SJSA1 (cell line): ENCODE measurements around the gene EVI5L. TPM values are rescaled to one million over a fixed set of nuclear protein-coding genes. Genes with fewer than 3 reads are reported as not detected.
"Not testable (repeated sequence)": the region's sequence is repeated elsewhere in the genome, so short reads cannot be mapped to it uniquely, and the experiment has no call there.

Source experiments
- DNase-seq, 2 experiments: peaks; one replicate each; pipeline ENCODE4 v3.0.0-alpha.2; 2015 to 2020; ENCODE audit warnings: low spot score in 2 of 2, low read depth in 1 of 2
- H3K27ac ChIP-seq: fragments of 250-450 bp; sonication (Bioruptor Pico); 2 replicates; pipeline ENCODE4 v1.5.1; 2020; ENCODE audit warnings: mild to moderate bottlenecking, moderate library complexity
- H3K27me3 ChIP-seq: fragments of 250-450 bp; sonication (Bioruptor Pico); replicated peaks from 2 replicates; pipeline ENCODE4 v1.5.1; 2020; ENCODE audit warnings: mild to moderate bottlenecking, moderate library complexity
- H3K36me3 ChIP-seq: fragments of 250-450 bp; sonication (Bioruptor Pico); 2 replicates; pipeline ENCODE4 v1.5.1; 2020; ENCODE audit warnings: mild to moderate bottlenecking
- H3K4me1 ChIP-seq: fragments of 250-450 bp; sonication (Bioruptor Pico); replicated peaks from 2 replicates; pipeline ENCODE4 v1.6.1; 2021; ENCODE audit warnings: mild to moderate bottlenecking
- H3K4me3 ChIP-seq: fragments of 250-450 bp; sonication (Bioruptor Pico); 2 replicates; pipeline ENCODE4 v1.5.1; 2020; ENCODE audit warnings: mild to moderate bottlenecking
- H3K9me3 ChIP-seq: fragments of 250-450 bp; sonication (Bioruptor Pico); replicated peaks from 2 replicates; pipeline ENCODE4 v1.5.1; 2020; ENCODE audit warnings: mild to moderate bottlenecking
- total RNA-seq: library from RNA; depleted of rRNA; stranded (reverse); fragments of >200 nt; shearing (Covaris generic); gene quantifications from 2 replicates; pipeline ENCODE4 v1.2.3, GENCODE V29; 2014

The EVI5L gene
- total RNA-seq, 1 experiment from 2014 or later = 16.3 TPM

DNA sequence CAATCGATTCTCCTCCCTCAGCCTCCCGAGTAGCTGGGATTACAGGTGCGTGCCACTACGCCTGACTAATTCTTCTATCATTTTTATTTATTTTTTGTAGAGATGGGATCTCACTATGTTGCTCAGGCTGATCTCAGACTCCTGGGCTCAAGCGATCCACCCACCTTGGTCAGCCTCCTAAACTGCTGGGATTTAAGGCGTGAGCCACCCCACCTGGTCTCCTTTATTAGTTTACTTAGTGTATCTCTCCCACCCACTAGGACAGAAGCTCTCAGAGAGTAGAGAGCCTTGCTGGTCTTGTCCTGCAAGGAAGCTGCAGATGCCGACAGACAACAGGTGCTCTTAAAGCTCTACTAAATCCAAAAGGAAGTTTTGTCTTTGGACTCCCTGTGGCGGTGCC lies 55.8 kb downstream of the EVI5L start:
- no peak overlapping the region for H3K4me3 ChIP-seq
- no peak for DNase-seq

DNA sequence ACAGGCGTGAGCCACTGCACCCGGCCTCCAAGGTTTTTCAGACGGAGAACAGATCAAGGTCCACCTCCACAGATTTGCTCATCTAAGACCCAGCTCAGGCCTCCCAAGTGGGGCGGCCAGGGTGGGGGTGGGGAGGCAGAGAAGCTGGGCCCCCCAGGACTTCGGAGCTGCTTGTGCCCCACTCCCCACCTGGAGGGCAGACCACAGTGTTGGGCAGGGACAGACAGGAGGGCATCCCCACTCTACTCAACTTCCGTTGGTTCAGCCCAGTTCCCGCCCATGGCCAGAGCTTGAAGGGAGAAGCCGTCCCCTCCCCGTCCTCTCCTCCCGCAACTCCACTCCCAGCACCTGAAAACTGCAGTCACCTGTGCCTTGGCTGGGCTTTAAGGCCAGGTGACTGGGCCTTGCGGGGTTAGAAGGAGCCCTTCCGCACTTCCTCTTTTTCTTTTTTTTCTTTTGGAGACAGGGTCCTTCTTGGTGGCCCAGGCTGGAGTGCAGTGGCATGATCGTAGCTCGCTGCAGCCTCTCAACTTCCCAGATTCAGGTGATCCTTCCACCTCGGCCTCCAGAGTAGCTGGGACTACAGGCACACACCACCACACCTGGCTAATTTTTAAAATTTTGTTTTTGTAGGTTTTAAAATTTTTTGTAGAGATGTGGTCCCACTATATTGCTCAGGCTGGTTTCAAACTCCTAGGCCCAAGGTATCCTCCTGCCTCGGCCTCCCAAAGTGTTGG lies 57.6 kb downstream of the EVI5L start:
- Histone ChIP-seq H3K9me3 (no peaks in the 10 kb centered on the region), H3K27ac (no peak overlapping the region), H3K4me3 (no peak overlapping the region), H3K36me3 (no peaks in the 10 kb centered on the region), H3K27me3 (no peaks in the 10 kb centered on the region), H3K4me1 (peaks cover 9% of the 10 kb centered on the region; the same call in 1 of the 2 replicates)
- no peak for DNase-seq

More for the DNA sequence above, 55.8 kb downstream of the EVI5L start:
- Histone ChIP-seq H3K9me3 (no peaks in the 10 kb centered on the region), H3K4me1 (peaks cover 9% of the 10 kb centered on the region; the same call in 1 of the 2 replicates), H3K27me3 (no peaks in the 10 kb centered on the region), H3K36me3 (no peaks in the 10 kb centered on the region), H3K27ac (no peak overlapping the region)

DNA sequence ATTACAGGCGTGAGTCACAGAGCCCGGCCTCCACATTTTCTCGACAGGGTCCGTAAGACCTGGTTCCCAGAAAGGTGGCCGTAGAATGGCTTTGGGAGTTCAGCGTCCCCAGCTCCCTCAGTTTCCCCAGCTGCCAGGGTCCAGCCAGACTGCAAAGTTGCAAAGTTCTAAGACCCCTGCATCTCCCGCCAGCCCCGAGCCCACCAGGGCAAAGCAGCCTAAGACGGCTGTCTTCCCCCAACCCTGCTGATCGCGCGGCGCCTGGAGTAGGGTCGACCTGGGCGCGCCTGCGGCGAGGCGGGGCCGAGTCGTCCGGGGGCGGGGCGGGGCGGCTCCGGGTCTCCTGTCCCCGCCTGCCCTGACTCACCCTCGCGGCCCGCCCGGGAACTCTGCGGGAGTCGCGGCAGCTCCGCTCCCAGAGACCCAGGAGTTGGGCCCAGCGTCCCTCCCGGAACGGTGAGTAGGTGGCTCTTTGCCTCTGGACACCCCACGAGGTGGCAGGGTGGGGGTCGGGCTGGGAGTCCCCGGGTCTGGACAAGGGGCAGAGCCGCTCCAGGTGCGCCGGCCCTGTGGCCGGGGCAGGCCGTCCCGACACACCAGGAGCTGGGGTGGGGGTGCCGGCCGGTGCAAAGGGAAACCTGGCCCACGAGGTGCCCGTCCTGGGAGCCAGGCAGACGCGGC lies 58.3 kb downstream of the EVI5L start, which contains the start of gene LRRC8E:
Gene LRRC8E, plus strand, starts transcription at position 366 of the 681 bp plus-strand sequence. CDS start 7,094 bp downstream, outside the sequence.
- Histone ChIP-seq H3K4me1 (peaks cover 9% of the 10 kb centered on the region; the same call in 1 of the 2 replicates), H3K9me3 (no peaks in the 10 kb centered on the region), H3K4me3 (peak within 1 kb of the TSS; percentile 43), H3K27ac (no peak within 1 kb of the TSS), H3K27me3 (no peaks in the 10 kb centered on the region), H3K36me3 (no peaks in the 10 kb centered on the region)
- DNase-seq = peak; percentile 15 to 75

DNA sequence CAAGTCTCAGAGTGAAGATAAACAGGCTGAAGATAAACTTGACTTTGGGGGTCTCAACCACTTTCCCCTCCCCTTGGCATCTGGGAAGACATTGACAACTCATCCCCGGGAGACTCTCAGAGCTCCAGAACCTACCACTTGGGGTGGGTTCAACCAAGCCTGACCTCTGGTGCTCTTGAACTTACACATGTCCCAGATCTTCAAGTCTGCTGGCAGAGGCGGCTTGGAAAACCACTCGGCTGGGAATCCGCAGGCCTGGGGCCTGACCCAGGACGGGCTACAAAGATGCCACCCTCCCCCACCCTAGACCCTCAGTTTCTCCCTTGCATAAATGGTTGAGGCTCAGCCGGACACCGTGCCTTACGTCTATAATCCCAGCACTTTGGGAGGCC lies 58.8 kb downstream of the EVI5L start:
- Histone ChIP-seq H3K36me3 (no peaks in the 10 kb centered on the region), H3K27ac (no peak overlapping the region), H3K4me1 (peaks cover 9% of the 10 kb centered on the region; the same call in 1 of the 2 replicates), H3K9me3 (no peaks in the 10 kb centered on the region), H3K27me3 (no peaks in the 10 kb centered on the region), H3K4me3 (peak overlapping the region; percentile 43)
- DNase-seq = no peak

DNA sequence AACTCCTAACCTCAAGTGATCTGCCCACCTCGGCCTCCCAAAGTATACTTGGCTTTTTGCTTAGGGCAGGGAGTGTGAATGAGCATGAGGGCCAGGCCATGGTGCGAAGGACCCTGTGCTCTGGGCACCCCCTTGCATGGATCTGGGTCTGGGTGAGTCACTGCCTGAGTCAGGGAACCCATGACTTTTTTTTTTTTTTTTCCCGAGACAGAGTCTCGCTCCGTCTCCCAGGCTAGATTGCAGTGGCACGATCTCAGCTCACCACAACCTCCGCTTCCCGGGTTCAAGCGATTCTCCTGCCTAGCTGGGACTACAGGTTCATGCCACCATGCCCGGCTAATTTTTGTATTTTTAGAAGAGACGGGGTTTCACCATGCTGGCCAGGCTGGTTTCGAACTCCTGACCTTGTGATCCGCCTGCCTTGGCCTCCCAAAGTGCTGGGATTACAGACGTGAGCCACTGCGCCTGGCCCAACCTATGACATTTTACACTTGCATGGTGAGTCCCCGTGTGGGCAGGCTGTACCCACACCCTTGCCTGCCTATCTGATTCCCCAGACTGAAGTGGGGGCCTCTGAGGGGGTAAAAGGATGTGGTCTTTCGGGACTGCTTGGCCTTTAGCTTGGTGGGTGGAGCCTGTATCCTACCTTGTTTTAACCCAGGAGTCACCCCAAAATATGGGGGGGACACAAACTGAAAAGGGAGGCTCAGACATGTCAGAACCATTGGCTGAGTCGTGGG lies 63.5 kb downstream of the EVI5L start:
- not testable (repeated sequence) for H3K36me3 ChIP-seq, H3K27me3 ChIP-seq, H3K4me3 ChIP-seq, H3K9me3 ChIP-seq, H3K27ac ChIP-seq, H3K4me1 ChIP-seq, DNase-seq

DNA sequence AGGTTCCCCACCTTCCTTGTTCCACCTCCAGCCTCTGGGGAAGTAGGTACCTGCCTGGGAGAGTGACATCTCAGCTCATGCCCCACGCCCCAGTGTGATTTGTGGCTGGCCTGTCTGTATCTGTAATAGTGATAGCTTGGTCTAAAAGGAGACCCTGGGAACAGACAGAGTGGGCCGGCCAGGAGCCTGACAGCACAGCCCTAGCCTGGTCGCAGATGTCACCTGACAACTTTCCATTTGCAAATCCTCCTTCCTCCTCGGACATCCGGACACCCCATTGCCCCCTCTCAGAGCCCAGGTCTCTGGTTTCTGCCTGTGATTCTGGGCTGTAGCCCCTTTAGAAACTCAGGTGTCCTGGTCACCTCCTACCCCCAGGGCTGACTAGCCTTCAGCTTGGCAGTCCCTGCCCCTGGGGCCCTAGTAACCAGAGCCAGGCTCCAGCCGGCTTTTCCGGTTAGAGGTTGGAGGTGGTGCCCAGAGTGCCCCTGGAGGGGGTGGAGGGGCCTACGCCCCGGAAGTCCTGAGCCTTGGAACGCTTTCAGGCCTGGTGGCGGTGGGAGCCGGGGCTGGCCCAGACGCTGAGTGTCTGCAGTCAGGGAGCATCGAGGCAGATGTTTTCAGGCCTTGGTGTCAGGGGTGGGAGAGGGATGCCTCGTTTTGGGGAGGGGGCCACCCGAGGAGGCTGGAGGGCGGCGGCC lies 64.7 kb downstream of the EVI5L start:
- DNase-seq = no peak
- H3K9me3 ChIP-seq = no peaks in the 10 kb centered on the region
- H3K4me1 ChIP-seq = no peaks in the 10 kb centered on the region
- no peaks in the 10 kb centered on the region for H3K27me3 ChIP-seq
- no peak overlapping the region for H3K27ac ChIP-seq
- no peak overlapping the region for H3K4me3 ChIP-seq
- no peaks in the 10 kb centered on the region for H3K36me3 ChIP-seq

DNA sequence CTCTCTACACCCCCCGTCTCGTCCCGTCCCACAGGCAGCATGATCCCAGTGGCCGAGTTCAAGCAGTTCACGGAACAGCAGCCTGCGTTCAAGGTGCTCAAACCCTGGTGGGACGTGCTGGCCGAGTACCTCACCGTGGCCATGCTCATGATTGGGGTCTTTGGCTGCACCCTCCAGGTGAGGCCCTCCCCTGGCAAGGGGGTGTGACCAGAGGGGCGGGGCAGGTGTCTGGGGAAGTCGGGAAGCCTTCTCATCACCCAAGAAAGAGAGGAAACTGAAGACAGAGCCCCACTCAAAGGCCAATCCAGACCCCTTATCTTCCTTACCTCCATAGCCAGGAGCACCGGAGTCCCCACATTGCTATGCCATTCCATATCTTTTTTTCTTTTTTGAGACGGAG lies 65.5 kb downstream of the EVI5L start:
- no peak overlapping the region for H3K4me3 ChIP-seq
- no peak overlapping the region for H3K27ac ChIP-seq
- no peaks in the 10 kb centered on the region for H3K9me3 ChIP-seq
- H3K36me3 ChIP-seq = no peaks in the 10 kb centered on the region
- H3K27me3 ChIP-seq = no peaks in the 10 kb centered on the region
- DNase-seq = no peak
- no peaks in the 10 kb centered on the region for H3K4me1 ChIP-seq

DNA sequence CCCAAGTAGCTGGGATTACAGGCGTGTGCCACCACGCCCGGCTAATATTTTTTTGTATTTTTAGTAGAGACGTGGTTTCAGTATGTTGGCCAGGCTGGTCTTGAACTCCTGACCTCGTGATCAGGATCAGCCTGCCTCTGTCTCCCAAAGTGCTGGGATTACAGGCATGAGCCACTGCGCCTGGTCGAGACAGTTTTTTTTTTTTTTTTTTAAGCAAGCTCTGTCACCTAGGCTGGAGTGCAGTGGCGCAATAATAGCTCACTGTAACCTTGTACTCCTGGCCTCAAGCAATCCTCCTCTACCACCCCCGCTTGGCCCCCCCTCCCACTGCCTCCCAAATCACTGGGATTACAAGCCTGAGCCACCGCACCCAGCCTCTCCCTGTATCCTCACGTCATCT lies 67.3 kb downstream of the EVI5L start:
- no peak for DNase-seq
- H3K36me3 ChIP-seq = no peaks in the 10 kb centered on the region

DNA sequence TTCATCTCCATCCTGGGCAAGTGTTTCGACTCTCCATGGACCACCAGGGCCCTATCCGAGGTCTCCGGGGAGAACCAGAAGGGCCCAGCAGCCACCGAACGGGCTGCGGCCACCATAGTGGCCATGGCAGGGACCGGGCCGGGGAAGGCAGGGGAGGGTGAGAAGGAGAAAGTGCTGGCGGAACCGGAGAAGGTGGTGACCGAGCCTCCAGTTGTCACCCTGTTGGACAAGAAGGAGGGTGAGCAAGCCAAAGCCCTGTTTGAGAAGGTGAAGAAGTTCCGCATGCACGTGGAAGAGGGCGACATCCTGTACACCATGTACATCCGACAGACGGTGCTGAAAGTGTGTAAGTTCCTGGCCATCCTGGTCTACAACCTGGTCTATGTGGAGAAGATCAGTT lies 68.9 kb downstream of the EVI5L start:
- H3K27ac ChIP-seq = no peak overlapping the region
- no peaks in the 10 kb centered on the region for H3K9me3 ChIP-seq
- H3K36me3 ChIP-seq = no peaks in the 10 kb centered on the region
- H3K27me3 ChIP-seq = no peaks in the 10 kb centered on the region
- H3K4me3 ChIP-seq = no peak overlapping the region
- no peak for DNase-seq
- peaks cover 8% of the 10 kb centered on the region for H3K4me1 ChIP-seq

More for the DNA sequence above, 67.3 kb downstream of the EVI5L start:
- H3K27ac ChIP-seq = no peak overlapping the region
- no peaks in the 10 kb centered on the region for H3K9me3 ChIP-seq
- no peak overlapping the region for H3K4me3 ChIP-seq
- H3K27me3 ChIP-seq = no peaks in the 10 kb centered on the region
- no peaks in the 10 kb centered on the region for H3K4me1 ChIP-seq

DNA sequence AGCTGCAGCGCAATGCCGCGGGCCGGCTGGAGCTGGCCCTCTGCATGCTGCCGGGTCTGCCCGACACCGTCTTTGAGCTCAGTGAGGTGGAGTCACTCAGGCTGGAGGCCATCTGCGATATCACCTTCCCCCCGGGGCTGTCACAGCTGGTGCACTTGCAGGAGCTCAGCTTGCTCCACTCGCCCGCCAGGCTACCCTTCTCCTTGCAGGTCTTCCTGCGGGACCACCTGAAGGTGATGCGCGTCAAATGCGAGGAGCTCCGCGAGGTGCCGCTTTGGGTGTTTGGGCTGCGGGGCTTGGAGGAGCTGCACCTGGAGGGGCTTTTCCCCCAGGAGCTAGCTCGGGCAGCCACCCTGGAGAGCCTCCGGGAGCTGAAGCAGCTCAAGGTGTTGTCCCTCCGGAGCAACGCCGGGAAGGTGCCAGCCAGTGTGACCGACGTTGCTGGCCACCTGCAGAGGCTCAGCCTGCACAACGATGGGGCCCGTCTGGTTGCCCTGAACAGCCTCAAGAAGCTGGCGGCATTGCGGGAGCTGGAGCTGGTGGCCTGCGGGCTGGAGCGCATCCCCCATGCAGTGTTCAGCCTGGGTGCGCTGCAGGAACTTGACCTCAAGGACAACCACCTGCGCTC lies 69.8 kb downstream of the EVI5L start:
- Histone ChIP-seq H3K4me1 (peaks cover 15% of the 10 kb centered on the region), H3K27ac (no peak overlapping the region), H3K9me3 (no peaks in the 10 kb centered on the region), H3K36me3 (peaks cover 9% of the 10 kb centered on the region; the same call in 1 of the 2 replicates), H3K27me3 (no peaks in the 10 kb centered on the region), H3K4me3 (no peak overlapping the region)
- DNase-seq = no peak

DNA sequence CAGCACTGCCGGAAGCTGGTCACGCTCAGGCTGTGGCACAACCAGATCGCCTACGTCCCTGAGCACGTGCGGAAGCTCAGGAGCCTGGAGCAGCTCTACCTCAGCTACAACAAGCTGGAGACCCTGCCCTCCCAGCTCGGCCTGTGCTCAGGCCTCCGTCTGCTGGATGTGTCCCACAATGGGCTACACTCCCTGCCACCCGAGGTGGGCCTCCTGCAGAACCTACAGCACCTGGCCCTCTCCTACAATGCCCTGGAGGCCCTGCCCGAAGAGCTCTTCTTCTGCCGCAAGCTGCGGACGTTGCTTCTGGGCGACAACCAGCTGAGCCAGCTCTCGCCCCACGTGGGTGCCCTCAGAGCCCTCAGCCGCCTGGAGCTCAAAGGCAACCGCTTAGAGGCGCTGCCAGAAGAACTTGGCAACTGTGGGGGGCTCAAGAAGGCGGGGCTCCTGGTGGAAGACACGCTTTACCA lies 70.4 kb downstream of the EVI5L start:
- no peak for DNase-seq
- Histone ChIP-seq H3K36me3 (peaks cover 9% of the 10 kb centered on the region; the same call in 1 of the 2 replicates), H3K9me3 (no peaks in the 10 kb centered on the region), H3K27me3 (no peaks in the 10 kb centered on the region), H3K27ac (no peak overlapping the region), H3K4me1 (peaks cover 16% of the 10 kb centered on the region), H3K4me3 (no peak overlapping the region)

DNA sequence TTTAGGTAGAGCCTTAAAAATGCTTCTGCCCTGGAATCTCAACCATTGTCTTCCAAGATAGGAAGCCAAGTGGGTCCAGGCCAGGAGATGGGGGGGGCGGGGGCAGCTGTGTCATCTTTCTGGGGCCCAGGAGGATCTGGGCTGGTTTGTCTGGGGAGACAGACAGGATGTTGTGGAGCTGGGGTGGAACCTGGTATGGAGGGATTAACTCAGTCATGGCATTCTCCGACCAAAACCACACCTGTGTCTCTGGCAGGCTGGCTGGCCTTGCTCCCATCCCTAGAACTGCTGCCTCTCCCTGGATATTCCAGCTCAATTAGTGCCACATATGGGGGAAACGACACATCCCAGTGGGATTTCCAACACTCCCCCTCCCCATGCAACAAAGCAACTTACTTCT lies 70.9 kb downstream of the EVI5L start:
- Histone ChIP-seq H3K4me3 (no peak overlapping the region), H3K9me3 (no peaks in the 10 kb centered on the region), H3K27ac (no peak overlapping the region), H3K27me3 (no peaks in the 10 kb centered on the region), H3K36me3 (peaks cover 12% of the 10 kb centered on the region), H3K4me1 (peaks cover 16% of the 10 kb centered on the region)
- no peak for DNase-seq

DNA sequence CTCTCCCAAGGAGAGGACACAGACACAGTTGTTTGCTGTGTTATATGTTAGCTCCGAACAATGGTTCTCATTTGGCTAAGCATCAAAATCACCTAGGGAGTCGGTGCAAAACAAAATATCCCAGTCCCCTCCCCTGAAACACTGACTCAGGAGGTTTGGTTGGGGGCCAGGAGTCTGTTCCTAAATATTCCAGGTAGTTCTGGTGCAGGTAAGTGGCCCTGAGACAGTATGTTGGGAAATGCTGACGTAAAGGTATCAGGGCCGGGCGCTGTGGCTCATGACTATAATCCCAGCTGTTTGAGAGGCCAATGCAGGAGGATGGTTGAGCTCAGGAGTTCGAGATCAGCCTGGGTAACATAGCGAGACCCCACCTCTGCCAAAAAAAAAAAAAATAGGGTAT lies 71.3 kb downstream of the EVI5L start:
- peaks cover 16% of the 10 kb centered on the region for H3K4me1 ChIP-seq
- H3K9me3 ChIP-seq = no peaks in the 10 kb centered on the region
- H3K27me3 ChIP-seq = no peaks in the 10 kb centered on the region
- H3K27ac ChIP-seq = no peak overlapping the region
- no peak overlapping the region for H3K4me3 ChIP-seq
- DNase-seq = no peak
- H3K36me3 ChIP-seq = peaks cover 16% of the 10 kb centered on the region
